Fibroblast of skin of right biceps (primary cell): ENCODE measurements around the gene C10orf95.
"Not testable (repeated sequence)": the region's sequence is repeated elsewhere in the genome, so short reads cannot be mapped to it uniquely, and the experiment has no call there.

Experiments used
- DNase-seq: peaks from one replicate; pipeline ENCODE4 v3.0.0-alpha.2; 2013

The C10orf95 gene, protein sequence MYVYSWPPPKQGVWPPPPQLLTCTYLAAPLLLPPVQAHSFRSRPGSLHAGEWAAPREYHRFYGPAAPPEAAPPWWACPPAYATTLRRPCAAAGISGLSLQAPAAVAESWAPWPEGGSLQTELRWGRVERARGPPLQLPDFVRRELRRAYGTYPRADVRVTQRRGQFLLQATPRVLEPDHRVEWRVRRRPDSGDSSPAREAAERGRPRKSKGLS

DNA sequence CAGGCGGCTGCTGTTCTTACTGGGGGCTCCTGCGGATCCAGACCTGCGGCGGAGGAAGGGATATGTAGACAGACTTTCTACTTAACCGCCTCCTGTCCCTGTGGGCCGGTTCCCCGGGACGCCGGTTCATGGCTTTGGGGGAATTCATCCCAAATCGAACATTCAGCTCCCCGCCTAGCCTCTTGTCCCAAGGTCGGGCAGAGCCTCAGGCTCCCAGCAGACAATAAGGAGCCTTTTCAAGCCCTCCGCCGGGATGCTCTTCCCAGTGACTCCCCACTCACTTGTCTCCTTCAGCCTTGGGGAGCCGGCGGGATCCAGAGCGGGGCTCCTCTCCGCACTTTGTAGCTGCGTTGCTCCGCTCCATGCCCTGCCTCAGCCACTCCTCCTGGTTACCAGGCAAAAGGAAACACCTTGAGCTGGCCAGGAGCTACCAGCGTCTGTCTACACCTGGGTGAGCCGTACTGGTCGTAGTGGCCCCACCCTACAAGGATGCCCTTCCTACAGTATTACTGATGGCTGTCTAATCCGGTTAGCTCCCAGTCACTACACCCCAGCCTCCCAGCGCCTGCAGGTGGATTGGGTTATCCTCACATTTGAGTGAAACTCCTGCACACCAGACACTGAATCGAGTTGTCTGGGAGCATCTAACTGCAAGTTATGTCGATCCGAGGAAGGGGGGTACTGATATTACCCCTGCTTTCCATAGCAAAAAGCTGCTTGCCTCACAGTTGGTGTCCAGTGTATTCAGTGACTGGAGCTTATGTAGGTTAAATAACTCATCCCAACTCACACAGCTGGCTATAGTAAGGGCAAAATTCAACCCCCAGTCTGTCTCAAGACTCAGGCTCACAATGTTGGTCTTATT lies at the start of gene C10orf95:
C10orf95 (minus strand) TSS at position 439 of the 865 bp plus-strand sequence. CDS start 450 bp downstream, outside the sequence.
- no peak for DNase-seq

DNA sequence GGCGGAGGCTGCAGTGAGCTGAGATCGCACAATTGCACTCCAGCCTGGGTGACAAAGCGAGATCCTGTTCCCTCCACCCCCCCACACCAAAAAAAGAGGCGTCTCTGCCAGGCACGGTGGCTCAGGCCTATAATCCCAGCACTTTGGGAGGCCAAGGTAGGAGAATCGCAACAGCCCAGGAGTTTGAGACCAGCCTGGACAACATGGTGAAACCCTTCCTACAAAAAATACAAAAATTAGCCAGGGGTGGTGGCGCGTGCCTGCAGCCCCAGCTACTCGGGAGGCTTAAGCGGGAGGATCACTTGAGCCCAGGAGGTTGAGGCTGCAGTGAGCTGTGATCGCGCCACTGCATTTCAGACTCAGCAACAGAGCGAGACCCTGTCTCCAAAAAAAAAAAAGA lies 49.3 kb upstream of the C10orf95 start:
- DNase-seq, result not testable (repeated sequence)

DNA sequence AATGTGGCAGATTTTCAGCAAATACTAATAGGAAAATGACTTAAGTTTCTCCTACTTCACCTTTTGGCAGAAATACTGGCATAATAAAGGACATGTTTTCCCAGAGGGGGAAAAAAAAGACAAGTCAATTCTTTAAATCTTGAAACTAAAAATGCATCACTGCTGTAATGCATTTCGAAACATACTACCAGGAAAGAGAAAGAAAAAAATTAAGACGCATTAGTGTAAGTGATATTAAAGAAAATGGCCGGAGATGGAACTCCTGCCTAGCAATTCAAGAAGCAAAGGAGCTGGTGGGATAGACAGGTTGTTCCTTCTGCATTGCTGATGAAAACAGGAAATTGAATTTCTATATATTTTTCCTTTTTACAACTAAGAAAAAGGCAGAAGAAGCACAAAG lies 48.0 kb upstream of the C10orf95 start:
- DNase-seq, result no peak

DNA sequence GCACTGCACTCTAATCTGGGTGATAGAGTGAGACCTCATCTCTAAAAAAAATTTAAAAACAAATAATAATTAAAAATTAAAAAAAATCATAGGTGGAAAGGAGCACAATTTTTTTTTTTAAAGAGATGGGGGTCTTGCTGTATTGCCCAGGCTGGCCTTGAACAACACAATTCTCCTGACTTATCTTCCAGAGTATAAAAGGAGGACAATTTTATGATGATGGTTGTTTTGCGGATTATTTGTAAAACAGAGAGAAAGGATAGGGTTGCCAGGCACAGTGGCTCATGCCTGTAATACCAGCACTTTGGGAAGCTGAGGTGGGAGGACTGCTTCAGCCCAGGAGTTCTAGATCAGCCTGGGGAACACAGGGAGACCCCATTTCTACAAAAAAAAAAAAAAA lies 46.2 kb upstream of the C10orf95 start:
- DNase-seq, result no peak

DNA sequence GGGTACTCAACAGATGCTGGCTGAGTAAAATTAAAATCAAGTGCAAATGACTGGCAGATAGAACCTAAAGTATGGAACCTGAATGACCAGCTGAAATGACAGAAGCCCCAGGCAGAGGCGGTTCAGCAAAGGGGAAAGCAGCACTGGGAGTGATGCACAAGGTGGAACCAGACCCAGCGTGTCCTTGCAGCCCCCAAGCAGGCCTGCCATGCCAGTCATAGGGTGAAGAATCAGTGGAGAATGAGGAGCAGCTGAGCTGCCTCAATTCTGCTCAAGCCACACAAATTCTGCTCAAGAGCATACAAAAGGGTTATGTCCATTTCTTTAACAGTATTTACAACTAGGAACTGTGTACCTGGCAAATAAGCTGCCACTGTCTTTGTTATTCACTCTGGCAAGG lies 42.4 kb upstream of the C10orf95 start:
- DNase-seq, result no peak

DNA sequence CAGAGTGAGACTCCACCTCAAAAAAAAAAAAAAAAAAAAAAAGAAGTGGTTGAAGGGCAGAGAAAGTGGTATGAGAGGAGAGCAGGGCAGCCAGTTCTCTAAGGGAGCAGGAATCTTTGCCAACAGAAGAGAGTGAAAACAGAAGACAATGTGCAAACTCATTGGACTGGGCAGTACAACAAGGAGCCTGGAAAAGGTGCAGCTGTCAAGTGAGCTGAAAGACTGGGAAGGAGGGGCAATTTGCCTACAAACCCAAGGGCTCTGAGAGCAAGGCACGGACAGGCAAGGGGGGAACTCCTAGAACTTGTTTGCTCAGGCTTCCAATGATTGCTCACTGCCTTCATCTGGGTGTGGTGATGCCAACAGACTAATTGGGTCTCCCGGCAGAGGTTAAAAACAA lies 41.6 kb upstream of the C10orf95 start:
- no peak for DNase-seq

DNA sequence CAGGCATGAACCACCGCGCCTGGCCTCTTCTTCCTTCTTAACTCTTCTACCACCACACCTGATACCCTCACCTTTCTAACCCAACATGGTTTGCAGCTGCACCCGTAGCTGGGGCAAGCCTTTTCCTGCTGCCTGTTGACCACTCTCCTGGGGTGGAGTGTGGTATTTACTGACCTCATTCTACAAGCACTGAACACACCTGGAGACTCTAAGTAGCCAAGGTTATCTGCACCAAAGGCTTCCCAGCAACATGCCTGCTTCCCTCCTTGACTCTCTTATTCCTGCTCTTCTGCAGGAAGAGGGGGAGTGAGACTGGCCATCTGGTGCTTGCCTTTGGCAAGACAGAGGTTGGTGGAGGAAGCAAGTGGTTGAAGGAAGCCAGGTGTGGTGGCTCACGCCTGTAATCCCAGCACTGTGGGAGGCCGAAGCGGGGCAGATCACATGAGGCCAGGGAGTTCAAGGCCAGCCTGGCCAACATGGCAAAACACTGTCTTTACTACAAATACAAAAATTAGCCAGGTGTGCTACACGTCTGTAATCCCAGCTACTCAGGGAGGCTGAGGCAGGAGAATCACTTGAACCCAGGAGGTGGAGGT lies 41.1 kb upstream of the C10orf95 start:
- no peak for DNase-seq

DNA sequence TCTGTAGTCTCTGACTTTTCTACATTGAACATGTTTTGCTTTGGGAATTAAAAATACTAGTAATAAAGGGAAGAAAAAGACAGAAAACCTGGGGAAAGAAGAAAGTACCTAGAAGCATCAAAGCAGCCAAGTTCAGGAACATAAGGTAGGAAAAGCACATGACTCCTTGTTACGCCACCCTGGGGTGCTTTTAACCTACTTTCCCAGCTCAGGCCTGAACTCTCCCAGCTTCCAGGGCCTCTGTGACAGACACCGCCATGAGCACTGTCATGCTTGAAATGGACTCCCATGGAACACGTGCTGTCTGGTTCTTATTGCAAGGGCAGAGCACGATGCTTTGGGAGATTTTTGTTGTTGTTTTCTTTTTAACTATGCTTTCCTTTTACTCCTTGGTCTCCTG lies 39.8 kb upstream of the C10orf95 start:
- DNase-seq, result no peak

DNA sequence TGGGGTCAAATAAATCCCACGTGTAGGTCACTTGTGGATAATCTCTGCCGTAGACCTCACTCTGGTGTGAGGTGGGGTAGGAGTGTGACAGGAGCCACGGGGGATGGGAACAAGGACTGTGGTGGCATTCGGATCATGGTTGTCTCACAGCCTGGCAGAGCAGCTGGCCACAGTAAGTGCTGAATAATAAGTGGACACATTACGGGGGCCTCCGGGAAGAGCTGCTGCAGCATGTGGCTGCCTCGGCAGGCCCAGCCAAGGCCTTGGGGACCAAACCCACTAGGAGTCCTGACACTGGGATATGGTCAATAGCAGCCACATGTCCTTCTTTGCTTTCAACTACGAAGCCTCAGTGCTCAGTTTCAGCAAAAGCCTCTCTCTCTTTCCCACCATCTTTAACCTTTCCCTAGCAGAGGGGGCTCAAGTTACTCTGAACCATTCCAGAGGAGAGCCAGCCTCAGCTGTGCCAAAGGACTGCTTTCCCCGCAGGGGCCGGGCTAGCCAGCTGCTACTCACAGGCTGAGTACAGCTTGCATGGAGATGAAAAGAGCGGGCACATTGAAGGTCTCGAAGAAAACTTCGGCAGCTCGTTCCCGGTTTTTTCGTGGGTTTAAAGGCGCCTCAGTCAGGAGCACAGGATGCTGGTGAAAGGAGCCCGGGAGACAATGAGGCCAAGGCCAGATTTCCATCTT lies 33.9 kb upstream of the C10orf95 start:
- no peak for DNase-seq

DNA sequence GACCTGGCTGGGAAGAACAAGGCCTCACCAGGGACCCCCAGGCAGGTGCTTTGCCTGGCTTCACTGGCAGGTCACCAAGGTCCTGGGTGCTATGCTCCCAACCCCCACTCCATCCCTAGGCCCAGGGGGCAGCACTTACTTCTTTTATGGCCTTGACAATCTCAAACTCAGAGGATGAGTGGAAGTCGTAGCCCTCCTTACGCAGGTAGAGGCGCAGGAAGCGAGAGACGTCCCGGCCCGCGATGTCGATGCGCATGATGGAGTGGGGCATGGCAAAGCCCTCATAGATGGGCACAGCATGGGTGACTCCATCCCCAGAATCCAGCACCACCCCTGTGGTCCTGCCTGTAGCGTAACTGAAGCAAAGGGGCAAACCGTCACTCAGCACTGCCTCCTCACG lies 32.7 kb upstream of the C10orf95 start:
- no peak for DNase-seq

DNA sequence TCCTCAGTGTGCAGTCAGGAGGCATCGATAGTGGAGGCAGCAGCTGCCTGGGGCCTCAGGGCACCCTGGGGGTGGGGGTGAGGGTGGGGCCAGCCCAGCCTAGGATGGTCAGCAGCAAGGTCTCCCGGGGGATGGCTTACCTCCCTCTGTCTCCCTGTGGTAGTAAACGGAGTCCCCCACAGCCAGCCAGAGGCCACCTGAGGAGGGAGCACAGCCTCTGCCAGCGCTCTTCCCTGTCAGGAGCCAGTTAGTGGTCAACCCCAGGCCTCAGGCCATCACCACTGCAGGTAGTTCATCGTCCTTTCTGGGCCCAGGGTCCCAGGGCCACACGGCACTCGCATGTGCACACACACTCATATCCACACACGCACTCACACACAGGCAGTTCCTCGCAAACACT lies 29.1 kb upstream of the C10orf95 start:
- no peak for DNase-seq

DNA sequence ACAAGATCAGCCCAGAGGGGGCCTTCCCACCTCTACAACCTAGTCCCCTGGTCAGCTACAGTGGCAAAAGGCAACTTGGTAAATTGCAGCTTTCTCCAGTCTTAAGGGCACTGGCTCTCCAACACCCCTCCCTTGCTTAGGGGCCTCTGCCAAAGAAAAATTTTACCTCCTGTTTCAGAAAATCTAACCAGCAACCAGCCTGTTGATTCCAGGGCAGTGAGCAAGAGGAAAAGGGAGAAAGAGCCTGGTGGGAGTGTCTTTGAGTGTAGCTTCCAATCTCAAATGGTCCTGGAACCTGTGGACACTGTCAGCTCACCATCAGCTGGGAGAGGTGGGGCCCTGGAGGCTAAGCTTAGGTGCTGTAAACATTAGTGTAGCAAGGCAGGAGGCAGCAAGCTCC lies 28.3 kb upstream of the C10orf95 start:
- DNase-seq, result no peak

DNA sequence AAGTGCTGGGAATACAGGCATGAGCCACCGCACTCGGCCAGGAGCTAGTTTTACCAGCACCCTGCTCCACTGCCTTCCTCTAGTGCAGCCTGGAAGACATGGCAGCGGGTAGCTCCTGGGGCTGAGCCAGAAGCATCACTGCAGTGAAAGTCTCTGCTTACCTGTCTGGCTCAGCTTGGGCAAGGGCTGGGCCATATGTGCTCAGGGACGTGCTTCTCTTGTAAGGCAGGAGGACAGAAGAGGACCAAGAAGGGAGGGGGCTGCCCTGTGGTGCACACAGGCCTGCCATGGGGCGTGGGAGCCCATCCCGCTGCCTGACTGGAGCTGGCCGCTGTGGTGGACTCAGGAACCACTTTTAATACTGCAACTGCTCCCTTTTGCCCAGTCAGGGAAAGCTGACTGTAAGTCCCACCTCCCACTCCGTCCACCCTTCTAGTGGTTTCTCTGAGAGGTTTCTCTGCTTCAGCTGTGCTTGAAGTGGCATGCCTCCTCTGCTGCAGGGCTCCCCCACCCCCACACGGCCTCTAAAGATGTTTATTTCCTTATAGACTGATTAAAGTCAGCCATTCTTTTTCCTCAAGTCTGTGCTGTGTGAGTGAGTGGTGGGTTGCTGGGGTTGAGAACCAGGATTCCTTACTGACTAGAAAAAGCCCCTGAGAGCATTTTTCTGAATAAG lies 25.3 kb upstream of the C10orf95 start:
- DNase-seq, result no peak

DNA sequence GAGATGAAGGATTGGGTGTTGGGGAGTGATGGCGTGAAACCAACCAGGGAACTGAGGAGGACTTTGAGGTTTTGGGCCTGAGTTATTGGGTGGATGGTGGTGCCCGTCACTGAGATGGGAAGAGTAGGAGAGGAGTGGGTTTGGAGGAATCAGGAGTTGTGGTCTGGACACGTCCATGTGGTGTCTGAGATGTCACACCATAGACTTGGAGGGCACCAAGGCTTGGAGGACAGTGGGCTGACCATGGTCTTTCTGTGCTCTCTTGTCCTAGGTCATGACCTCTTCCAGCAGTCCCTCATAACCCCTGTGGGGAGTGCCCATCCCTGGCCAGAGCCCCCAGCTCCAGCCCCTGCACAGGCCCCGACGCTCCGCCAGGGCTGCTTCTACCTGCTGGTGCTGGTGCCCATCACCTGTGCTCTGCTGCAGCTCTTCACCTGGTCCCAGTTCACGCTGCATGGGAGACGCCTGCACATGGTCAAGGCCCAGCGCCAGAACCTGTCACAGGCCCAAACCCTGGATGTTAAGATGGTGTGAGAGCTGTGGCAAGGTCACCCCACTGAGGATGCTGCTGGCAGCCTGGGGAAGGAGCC lies 24.2 kb upstream of the C10orf95 start:
- no peak for DNase-seq

DNA sequence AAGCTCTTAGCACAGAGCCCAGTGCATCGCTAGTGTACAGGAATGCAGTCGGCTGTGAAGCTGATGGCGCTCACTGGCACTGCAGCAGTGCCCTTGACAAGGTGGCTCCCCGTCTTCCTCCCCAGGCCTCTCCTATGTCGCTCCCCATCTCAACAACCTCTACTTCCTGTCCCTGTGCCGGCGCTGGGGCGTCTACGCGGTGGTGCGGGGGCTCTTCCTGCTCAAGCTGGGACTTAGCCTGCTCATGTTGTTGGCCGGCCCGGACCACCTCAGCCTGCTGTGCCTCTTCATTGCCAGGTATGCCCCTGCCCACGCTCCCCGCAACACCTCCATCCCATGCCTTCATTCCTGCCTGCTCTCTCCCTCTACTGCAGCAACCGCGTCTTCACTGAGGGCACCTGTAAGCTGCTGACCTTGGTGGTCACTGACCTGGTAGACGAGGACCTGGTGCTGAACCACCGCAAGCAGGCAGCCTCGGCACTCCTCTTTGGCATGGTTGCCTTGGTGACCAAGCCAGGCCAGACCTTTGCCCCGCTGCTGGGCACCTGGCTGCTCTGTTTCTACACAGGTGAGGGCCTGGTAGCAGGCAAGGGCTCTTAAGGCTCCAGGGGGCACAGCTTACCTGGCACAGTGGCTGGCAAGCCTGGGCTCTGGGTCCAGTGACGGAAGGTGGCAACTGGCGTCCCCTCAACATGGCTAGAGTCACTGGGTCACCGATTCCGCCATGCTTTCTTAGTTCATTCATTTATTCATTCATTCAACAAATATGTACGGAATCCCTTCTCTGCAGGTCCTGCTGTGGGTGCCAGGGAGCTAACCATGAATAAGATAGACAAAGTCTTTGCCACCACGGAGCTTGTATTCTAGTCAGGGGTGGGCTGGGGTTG lies 22.3 kb upstream of the C10orf95 start:
- DNase-seq, result no peak

DNA sequence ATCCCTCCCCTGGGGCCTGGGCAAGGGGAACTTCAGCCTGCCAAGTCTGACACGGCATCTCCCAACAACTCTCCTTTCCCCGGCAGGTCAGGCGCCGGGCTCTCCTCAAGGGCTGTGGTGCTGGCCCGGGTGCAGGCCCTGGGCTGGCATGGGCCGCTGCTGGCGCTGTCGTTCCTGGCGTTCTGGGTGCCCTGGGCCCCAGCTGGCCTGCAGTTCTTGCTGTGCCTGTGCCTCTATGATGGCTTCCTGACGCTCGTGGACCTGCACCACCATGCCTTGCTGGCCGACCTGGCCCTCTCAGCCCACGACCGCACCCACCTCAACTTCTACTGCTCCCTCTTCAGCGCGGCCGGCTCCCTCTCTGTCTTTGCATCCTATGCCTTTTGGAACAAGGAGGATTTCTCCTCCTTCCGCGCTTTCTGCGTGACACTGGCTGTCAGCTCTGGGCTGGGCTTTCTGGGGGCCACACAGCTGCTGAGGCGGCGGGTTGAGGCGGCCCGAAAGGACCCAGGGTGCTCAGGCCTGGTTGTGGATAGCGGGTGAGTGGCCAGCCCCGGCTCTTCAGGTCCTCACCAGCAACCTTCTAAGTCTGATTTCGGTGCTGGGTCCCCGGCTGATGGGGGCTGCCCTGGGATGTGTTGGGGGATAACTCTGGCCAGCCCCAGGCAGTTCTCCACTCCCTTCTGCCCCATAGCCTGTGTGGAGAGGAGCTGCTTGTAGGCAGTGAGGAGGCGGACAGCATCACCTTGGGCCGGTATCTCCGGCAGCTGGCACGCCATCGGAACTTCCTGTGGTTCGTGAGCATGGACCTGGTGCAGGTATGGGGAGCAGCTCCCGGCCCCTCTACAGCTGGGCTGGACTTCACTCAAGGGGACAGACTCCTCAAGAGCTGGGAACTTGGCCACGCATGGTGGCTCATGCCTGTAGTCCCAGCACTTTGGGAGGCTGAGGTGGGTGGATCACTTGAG lies 19.5 kb upstream of the C10orf95 start:
- DNase-seq, result no peak

DNA sequence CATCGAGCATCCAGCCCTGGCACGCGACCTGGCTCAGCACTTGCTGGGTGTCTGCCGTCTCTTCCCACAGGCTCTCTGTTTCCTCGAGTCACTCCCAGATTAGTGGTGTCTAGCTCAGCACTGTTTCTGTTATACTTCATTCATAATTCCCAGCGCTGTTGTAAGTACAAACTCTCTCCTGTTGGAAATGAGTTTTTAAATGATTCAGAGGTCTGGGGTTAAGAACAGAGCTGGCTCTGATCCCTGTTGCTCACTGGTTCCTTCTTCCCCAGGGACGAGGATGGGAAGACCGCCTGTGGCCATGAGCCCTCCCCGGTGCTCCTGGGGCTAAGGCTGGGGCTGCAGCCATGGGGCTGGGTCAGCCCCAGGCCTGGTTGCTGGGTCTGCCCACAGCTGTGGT lies 17.3 kb upstream of the C10orf95 start:
- DNase-seq, result peak; percentile 20

DNA sequence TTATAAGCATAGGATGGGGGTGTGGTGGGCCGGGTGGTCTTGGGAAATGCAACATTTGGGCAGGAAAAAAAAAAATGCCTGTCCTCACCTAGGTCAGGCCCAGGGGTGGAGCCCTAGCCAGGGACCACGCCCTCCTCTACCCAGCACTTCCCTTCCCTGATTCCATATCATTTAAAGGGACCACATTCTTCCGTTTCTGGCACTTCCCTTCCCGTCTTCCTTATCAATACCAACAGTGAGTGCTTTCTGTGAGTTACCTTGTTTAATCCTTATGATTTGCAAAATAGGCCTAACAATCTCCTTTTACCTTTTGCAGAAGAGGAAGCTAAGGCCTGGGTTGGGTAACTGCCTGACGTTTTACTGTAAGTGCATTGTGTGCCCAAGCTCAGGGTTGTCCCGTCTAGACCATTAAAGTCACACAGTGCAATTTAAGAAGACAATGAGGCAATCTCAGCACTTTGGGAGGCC lies 16.7 kb upstream of the C10orf95 start:
- no peak for DNase-seq

DNA sequence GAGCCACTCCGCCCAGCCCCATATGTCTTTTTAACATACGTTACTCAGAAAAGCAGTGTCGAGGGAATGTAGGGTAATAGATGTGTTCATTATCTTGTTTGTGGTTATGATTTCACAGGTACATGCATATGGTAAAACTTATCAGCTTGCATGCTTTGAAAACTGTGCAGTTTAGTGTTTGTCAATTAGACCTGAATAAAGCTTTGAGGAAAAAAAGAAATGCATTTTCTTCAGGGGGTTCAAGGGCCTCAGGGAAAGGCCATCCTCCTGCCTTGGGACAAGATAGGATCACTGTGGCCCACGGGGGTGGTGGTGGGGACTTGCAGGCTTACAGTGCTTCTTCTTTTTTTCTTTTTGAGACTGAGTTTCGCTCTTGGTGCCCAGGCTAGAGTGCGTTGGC lies 16.0 kb upstream of the C10orf95 start:
- no peak for DNase-seq

DNA sequence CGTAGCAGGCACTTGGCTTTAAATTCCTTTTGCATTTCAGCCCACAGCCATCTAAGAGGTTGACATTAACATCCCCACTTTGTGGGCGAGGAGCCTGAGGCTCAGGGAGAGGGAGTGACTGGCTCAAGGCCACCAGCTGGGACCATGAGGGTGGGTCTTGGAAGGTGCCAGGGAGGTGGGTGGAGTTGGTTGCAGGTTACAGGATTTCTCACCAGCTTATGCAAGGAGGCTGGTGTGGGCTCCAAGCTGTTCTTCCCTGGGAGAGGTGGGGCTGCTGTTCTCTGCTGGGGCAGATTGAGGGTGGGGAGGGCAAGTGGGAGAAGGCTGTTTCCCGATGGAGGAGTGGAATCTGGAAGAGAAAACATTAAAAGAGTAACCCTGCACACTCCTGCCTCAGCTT lies 14.1 kb upstream of the C10orf95 start:
- DNase-seq, result no peak
